HepG2 (cell line): ENCODE results near the gene PBX1. TPM values are rescaled to one million over a fixed set of nuclear protein-coding genes. Genes with fewer than 3 reads are reported as not detected.

Experiments used
- ATAC-seq: fragments of 200-7000 bp; cut with Tn5 transposase; 3 replicates; pipeline ENCODE4 v1.9.1; 2020; ENCODE audit warnings: mild to moderate bottlenecking, moderate library complexity
- BruUV-seq: library from RNA; stranded (reverse); fragments of 400-500 nt; replicated peaks from 2 replicates; lab custom pipeline; 2021; lab: Mats Ljungman, UMichigan
- CTCF ChIA-PET: fragments of 300-600 bp; formaldehyde crosslinking; extraction: SDS; loops from one replicate; lab custom pipeline; 2021; ENCODE audit warnings: low total read pairs, inconsistent platforms, low intra/inter-chr PET ratio; lab: Yijun Ruan, JAX
- POLR2A ChIA-PET: fragments of 350-600 bp; sonication (Branson Sonifier 250); formaldehyde crosslinking; loops from one replicate; lab custom pipeline; 2020; ENCODE audit warnings: antibody characterized with exemption, inconsistent platforms; lab: Yijun Ruan, JAX
- DNase-seq: peaks from one replicate; pipeline ENCODE4 v3.0.0-alpha.2; 2015; ENCODE audit warnings: low spot score
- FAIRE-seq: peaks from 3 replicates; lab custom pipeline; 2011; peaks lifted over from hg19 to GRCh38; lab: Jason Lieb, UNC
- H2AFZ ChIP-seq: one replicate; pipeline ENCODE4 v1.6.1; 2011; ENCODE audit warnings: low read length, inconsistent platforms
- H3K27ac ChIP-seq: fragments of 300-600 bp; 3 replicates; pipeline ENCODE4 v1.8.0; 2011; ENCODE audit warnings: mixed run types, mild to moderate bottlenecking, mixed read lengths, low read length, inconsistent platforms; ENCODE audit not compliant: insufficient read depth; ENCODE audit errors: extremely low read length
- H3K27me3 ChIP-seq, 2 experiments: fragments of 200-600 bp in 1 of 2; 2 replicates in 1 of 2; 3 replicates in 1 of 2; pipeline versions ENCODE4 v1.6.0 to v1.8.0; 2011; ENCODE audit warnings: low read length in 2 of 2, mild to moderate bottlenecking in 2 of 2, moderate library complexity in 2 of 2, inconsistent platforms in 1 of 2; ENCODE audit not compliant: insufficient read depth in 2 of 2, control insufficient read depth in 1 of 2
- H3K36me3 ChIP-seq, 2 experiments: fragments of 200-600 bp in 1 of 2; replicated peaks in 1 of 2; 2 replicates in 1 of 2; 3 replicates in 1 of 2; pipeline versions ENCODE4 v1.5.1 to v1.8.0; 2011; ENCODE audit warnings: low read length in 2 of 2, inconsistent platforms in 1 of 2; ENCODE audit not compliant: insufficient read depth in 2 of 2, control insufficient read depth in 1 of 2
- H3K4me1 ChIP-seq: 2 replicates; pipeline ENCODE4 v1.5.1; 2012; ENCODE audit warnings: low read length, inconsistent platforms; ENCODE audit not compliant: insufficient read depth
- H3K4me2 ChIP-seq: 2 replicates; pipeline ENCODE4 v1.6.0; 2011; ENCODE audit warnings: low read depth, low read length, inconsistent platforms
- H3K4me3 ChIP-seq, 3 experiments: fragments of 200-600 bp in 1 of 3; sonication (generic), shearing (Covaris generic) in 1 of 3; replicated peaks in 1 of 3; 2 replicates each; pipeline ENCODE4 v1.5.1; 2011 to 2016; ENCODE audit warnings: low read length in 3 of 3, inconsistent platforms in 2 of 3, low read depth in 2 of 3, mild to moderate bottlenecking in 2 of 3, control low read depth in 1 of 3, mixed read lengths in 1 of 3; ENCODE audit not compliant: insufficient read depth in 1 of 3
- H3K79me2 ChIP-seq: one replicate; pipeline ENCODE4 v1.6.1; 2011; ENCODE audit warnings: low read length, inconsistent platforms; ENCODE audit not compliant: insufficient read depth
- H3K9ac ChIP-seq: 2 replicates; pipeline ENCODE4 v1.6.0; 2011; ENCODE audit warnings: mild to moderate bottlenecking, low read depth, low read length, inconsistent platforms; ENCODE audit not compliant: insufficient read depth
- H3K9me3 ChIP-seq: 2 replicates; pipeline ENCODE4 v1.5.1; 2012; ENCODE audit warnings: mild to moderate bottlenecking, low read length
- H4K20me1 ChIP-seq: 2 replicates; pipeline ENCODE4 v1.6.0; 2011; ENCODE audit warnings: inconsistent platforms, mild to moderate bottlenecking, low read length, moderate library complexity; ENCODE audit not compliant: insufficient read depth
- ATF7 ChIP-seq, 2 experiments: fragments of 450-650 bp in 1 of 2; sonication (generic) in 1 of 2; formaldehyde crosslinking in 1 of 2; IDR thresholded peaks; 2 replicates each; pipeline versions ENCODE4 v1.4.0 to v1.6.1; 2016 to 2020; ENCODE audit warnings: antibody characterized with exemption in 1 of 2, mild to moderate bottlenecking in 1 of 2, missing genetic modification reagents in 1 of 2
- IRF2 ChIP-seq: IDR thresholded peaks from 2 replicates; pipeline ENCODE4 v1.6.1; 2018; ENCODE audit warnings: missing genetic modification reagents, missing compliant biosample characterization
- PRDM10 ChIP-seq: sonication (generic); formaldehyde crosslinking; IDR thresholded peaks from 2 replicates; pipeline ENCODE4 v1.4.0; 2020; ENCODE audit warnings: low read depth, missing genetic modification reagents
- ZBTB44 ChIP-seq: sonication (generic); formaldehyde crosslinking; IDR thresholded peaks from 2 replicates; pipeline ENCODE4 v1.4.0; 2020; ENCODE audit warnings: missing genetic modification reagents
- ZNF510 ChIP-seq: sonication (generic); formaldehyde crosslinking; IDR thresholded peaks from 2 replicates; pipeline ENCODE4 v1.4.0; 2020; ENCODE audit warnings: low read depth, mild to moderate bottlenecking, missing genetic modification reagents
- ZSCAN21 ChIP-seq: sonication (generic); formaldehyde crosslinking; IDR thresholded peaks from 2 replicates; pipeline ENCODE4 v1.8.0; 2022; ENCODE audit warnings: mild to moderate bottlenecking, missing genetic modification reagents, moderate library complexity, borderline replicate concordance
- ZUFSP ChIP-seq: sonication (generic); formaldehyde crosslinking; IDR thresholded peaks from 2 replicates; pipeline ENCODE4 v1.9.0; 2021; ENCODE audit warnings: missing genetic modification reagents, mild to moderate bottlenecking, borderline replicate concordance
- WGBS: methylation state at CpG from one replicate; pipeline ENCODE4 v1.1.6; 2017; ENCODE audit warnings: low lambda C conversion rate; 5-methylcytosine and 5-hydroxymethylcytosine counted together
- in situ Hi-C: cut with HindIII; loops from 2 replicates; pipeline ENCODE4 v1.10.0; 2017; ENCODE audit warnings: low pct_unique_long_range_greater_than_20kb; ENCODE audit not compliant: extremely low pct_ligation_motif_present
- intact Hi-C: fragments of 100-400 bp; cut with micrococcal nuclease; formaldehyde crosslinking; loops from one replicate; pipeline ENCODE4 v1.10.0; 2022; ENCODE audit not compliant: unreplicated experiment
- polyA plus RNA-seq, 8 experiments: library from polyadenylated mRNA; depleted of rRNA in 3 of 8; stranded (reverse) in 7 of 8; unstranded in 1 of 8; fragments of >200 nt; fragmentation: Illumina TruSeq in 4 of 8; extraction: Trizol in 4 of 8; gene quantifications; 2 replicates each; pipeline versions ENCODE4 v1.2.1 to v1.2.3, GENCODE V29; 2011 to 2016; ENCODE audit warnings: low read depth in 4 of 8, missing spikeins in 1 of 8, mixed read lengths in 1 of 8; ENCODE audit not compliant: insufficient read depth in 1 of 8
- total RNA-seq, 5 experiments: library from RNA; depleted of rRNA; stranded (reverse); fragments of >200 nt; fragmentation: Illumina TruSeq; extraction: Trizol; gene quantifications; 2 replicates each; pipeline ENCODE4 v1.2.3, GENCODE V29; 2016; ENCODE audit warnings: low read depth in 1 of 5

PBX1 gene
- total and polyA plus RNA-seq, 2 of the 13 experiments (the other 11 are each of a cell fraction or from before 2014, with no cell fraction given) = 0.24 TPM; not detected in 1

GRCh38 chr1:164595212-164595611, 36.2 kb downstream of the PBX1 start (continued):
- no peak for TF ChIP-seq IRF2 (CRISPR knock-in tag)
- TF ChIP-seq ZSCAN21 (CRISPR knock-in tag) = no peak
- no peak for TF ChIP-seq ZUFSP (CRISPR knock-in tag)

- TF ChIP-seq ATF7 (IDR thresholded peaks at IDR 0.05) (no peak), ATF7 (CRISPR knock-in tag; IDR thresholded peaks at IDR 0.05) (no peak), PRDM10 (no peak), ZNF510 (CRISPR knock-in tag) (no peak), ZBTB44 (CRISPR knock-in tag) (no peak)
- H3K4me1 ChIP-seq = no peaks in the 10 kb centered on the region
- ChIA-PET CTCF (no interaction called here), POLR2A (no interaction called here)
- FAIRE-seq (no peak), ATAC-seq (no peak), DNase-seq (no peak)
- intact Hi-C loops (no loop called here), in situ Hi-C loops (no loop called here)
- H3K9ac ChIP-seq = no peak overlapping the region
- H3K36me3 ChIP-seq = no peaks in the 10 kb centered on the region
- BruUV-seq = no TSS peak
- H3K27me3 ChIP-seq = no peaks in the 10 kb centered on the region; a peak in 1 of 5 replicates
- no peak overlapping the region for H2AFZ ChIP-seq
- H3K79me2 ChIP-seq = no peaks in the 10 kb centered on the region
- H3K27ac ChIP-seq = no peak overlapping the region
- H3K4me3 ChIP-seq = no peak overlapping the region
- no peak overlapping the region for H3K4me2 ChIP-seq
- 0% methylated on average over 1 of the region's 1 CpG for WGBS
- no peaks in the 10 kb centered on the region for H4K20me1 ChIP-seq
- no peaks in the 10 kb centered on the region for H3K9me3 ChIP-seq
Measured at GRCh38 chr1:164596172-164596571, 37.2 kb downstream of the PBX1 start.
